ENCODE results near the gene NCAM1.

- TF ChIP-seq CTCF (conservative IDR thresholded peaks at IDR 0.05), result no peak
- TF ChIP-seq EZH2 (IDR thresholded peaks at IDR 0.05; ENCODE audit: low read depth), result no peak
Measured at GRCh38 chr11:112975051-112975450, 13.8 kb downstream of the NCAM1 start.
